HG03457 (cell line): ENCODE data around the gene SKAP2.

ENCODE experiments used
- ATAC-seq: cut with Tn5 transposase; IDR thresholded peaks from one replicate; pipeline ENCODE4 v1.9.1; 2021; ENCODE audit warnings: moderate number of reproducible peaks; ENCODE audit not compliant: unreplicated experiment

SKAP2 gene

GRCh38 chr7:26864309-26865093, at the start of gene SKAP2:
SKAP2 (minus strand) TSS chr7:26864590; CDS start chr7:26864429, 161 bp downstream.
- peak; percentile 82 for ATAC-seq

GRCh38 chr7:26912933-26913536, 48.6 kb upstream of the SKAP2 start:
- ATAC-seq = no peak

- ATAC-seq = no peak
These were observed 47.9 kb upstream of the SKAP2 start for GRCh38 chr7:26912338-26912737.

GRCh38 chr7:26910221-26910620, 45.8 kb upstream of the SKAP2 start:
- ATAC-seq = no peak

DNA sequence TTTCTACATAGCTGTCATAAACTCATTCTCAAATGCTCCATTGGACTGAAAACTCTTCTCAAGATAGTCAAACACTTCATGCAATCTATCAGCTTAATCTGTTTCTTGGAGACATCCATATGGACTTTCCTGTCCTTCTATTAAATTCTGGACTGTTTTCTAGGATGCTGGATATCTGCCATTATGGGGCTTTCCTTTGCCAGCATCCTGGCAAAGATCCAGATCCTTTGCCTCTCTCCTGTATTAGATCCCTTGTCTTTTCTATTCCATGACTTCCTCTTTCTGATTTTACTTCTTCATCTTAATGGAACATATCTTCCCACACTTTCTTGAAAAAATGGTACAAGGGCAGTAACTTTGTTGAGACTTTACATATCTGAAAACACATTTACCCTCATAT, 35.9 kb upstream of the SKAP2 start:
- ATAC-seq = no peak

- ATAC-seq = no peak
These were observed 35.1 kb upstream of the SKAP2 start for GRCh38 chr7:26899519-26899918.

DNA sequence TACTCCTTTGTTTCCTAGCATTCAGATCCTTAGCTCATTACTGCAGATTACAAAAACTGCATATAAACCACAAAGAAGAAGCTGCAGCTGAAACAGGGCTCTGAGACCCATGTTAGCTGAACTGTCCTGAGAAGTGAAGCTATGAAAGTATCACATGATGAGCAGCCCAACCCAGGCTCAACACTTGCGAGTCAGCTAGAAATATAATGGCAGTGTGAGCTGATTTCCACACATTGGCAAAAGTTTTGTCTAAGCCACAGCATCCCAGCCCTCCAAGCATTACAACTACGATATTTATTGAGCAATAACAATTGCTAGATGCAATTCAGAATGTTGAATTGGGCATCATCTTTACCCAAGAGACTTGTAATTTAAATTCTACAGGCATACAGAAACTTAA, 34.5 kb upstream of the SKAP2 start:
- ATAC-seq = no peak

DNA sequence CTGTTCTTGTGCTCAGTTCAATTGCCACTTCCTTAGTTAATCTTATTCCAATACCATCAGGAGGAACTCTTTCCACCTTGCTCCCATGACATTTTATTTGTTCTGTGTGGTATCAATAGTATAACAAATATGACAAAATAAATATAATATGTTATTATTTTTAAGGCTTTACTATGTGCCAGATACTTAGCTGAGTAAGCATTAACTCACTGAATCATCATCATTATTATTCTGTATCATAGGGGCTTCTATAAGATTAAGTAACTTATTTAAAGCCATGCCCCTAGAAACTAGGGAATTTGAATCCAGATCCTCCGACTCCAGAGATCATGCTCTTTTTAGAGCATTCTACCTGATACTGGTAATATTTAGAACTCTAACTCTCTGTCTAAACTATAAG, 33.5 kb upstream of the SKAP2 start:
- no peak for ATAC-seq

DNA sequence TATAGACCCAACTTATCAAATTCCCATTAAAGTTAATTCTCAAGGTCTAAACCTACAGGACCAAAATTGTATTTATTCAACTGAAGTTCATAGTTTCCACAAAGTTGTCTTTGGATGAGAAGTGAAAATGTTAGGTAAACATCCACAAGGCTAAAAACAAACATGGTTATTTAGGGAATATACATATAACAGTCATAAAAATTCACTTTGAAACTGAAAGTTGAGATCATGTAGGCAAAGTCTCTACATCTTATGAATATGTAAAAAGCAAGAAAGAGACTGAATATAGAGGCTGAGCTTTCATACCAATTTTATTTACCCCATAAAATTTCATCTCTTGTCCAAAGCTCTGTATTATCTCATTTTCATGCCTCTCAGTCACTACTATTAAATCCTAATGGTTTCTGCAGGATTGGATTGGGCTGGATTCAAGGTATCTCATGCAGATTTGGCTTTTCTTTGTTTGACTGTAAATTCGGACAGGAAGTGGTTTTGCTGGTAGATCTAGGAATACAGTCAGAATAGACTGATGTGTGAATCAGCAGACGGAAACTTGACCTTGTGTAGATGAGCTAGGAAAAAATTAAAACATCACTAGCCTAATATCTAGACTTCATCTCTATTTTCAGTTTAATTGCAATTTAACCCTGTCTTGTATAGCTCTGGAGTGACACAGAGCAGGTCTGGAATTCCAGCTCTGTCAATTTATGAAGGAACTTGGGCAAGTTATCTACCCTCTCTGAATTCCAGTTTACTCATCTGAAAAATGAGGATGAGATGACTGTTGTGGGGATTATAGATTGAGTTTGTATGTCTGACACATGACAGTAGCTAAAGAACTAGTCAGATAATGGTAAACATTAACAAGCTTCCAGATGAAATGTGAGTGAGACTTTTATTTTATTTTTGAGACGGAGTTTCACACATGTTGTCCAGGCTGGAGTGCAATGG, 27.3 kb upstream of the SKAP2 start:
- no peak for ATAC-seq

DNA sequence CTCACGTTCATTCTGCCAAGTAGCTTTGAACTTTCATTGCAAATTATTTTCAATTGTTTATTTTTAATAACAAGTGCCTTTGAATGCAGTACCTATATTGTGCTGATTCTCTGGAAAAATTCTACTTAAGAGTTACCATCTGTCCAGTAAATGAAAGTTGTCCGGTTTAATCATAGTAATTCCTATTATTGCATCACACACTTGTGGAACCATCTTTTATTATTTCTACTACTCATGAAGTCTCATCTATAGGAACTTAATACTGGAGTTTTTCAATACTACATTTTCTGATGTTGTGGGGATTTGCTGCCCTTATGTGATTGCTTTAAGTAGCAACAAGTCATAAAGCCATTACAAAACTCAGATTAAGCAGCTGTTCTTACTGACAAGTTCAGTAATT, 16.5 kb upstream of the SKAP2 start:
- no peak for ATAC-seq

GRCh38 chr7:26879671-26880070, 15.3 kb upstream of the SKAP2 start:
- ATAC-seq = no peak

GRCh38 chr7:26868841-26869495, 4.6 kb upstream of the SKAP2 start:
- ATAC-seq = no peak

DNA sequence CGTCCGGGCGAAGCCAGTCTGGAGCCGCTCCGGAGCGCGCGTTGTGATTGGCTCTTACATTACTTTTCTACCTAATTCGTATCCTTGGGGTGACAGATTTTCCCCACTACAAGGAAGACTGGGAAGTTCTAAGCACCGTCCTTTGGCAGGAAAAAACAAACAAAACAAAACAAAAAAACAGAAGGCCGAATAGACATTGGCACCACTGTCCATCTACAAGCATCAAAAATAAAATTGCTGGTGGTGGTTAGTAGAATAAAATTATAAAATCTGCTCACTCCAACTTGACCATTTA, 651 bp upstream of the SKAP2 start:
- ATAC-seq = peak; percentile 30

DNA sequence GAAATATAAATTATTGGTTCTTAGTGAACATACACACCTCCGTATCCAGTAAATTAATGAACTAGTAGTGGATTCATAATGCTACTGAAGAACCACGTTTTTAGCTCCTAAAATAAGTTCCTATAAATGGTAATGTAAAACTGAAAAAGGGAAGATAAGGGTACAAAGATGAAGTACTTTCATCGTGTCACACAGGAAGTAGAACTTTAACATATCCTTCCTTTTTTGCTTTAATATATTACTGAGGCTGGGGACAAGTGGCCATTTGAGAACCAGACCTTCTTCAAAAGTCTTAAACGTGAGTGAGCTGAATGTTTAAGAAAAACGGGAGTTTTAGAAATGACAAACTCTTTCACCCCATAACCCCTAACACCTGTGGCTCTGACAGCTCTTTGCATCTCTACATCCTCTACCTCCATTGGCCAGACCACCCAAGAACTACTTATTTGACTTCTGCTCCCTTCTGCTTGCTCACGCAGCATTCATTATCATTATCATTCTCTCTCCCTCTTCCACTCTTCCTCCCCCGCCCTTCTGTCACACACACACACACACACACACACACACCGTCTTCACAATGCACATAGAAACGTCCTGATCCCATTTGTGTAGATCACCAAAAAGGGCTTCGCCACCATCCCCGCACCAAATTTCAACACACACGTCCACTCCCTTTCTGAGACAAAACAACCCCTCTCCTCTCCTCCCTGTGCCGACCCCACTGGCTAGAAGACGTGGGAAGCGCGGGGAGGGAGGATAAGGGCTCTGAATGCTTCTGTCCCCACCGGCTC, 677 bp downstream of the SKAP2 start:
- no peak for ATAC-seq

DNA sequence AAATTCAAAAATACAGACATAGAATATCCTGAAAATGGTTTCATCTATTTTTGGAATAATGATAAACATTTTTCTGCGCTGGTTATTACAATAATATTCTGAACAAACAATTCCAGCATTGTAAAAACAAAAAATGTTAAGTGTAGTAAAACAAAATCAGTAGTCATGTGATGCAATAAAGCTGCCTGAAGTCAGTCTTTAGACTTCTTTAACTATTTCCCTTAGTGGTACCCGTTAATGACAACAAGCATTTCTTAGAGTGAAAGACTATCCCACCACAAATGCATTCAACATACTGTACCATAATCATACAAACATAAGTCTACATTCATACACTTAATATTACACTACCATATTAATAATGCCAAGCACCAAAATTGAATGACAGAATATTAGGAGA, 1.6 kb downstream of the SKAP2 start:
- no peak for ATAC-seq

GRCh38 chr7:26861050-26861449, 3.3 kb downstream of the SKAP2 start:
- no peak for ATAC-seq

- no peak for ATAC-seq
These were observed 4.0 kb downstream of the SKAP2 start for GRCh38 chr7:26860361-26860760.

- no peak for ATAC-seq
These were observed 4.7 kb downstream of the SKAP2 start for GRCh38 chr7:26859720-26860119.

DNA sequence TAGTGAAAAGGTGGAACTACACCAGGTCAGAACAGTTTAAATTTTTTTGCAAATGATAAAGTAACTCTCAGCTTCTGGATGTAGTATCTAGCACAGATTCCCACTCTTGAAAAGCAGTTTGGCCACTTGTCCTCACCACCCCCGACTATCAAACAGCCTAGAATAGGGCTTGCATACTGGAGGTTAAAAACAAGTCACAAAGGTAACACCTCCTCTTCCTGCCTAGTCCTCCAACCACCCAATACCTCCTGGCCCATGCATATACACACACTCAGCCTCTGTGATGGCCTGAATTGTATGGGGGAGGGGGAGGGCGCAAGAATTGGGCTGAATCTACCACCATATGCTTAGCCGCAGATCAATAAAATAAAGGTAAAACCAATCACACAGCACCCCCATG, 5.7 kb downstream of the SKAP2 start:
- no peak for ATAC-seq

- ATAC-seq = no peak
These were observed 6.1 kb downstream of the SKAP2 start for GRCh38 chr7:26858241-26858715.
